GM23248 (cell line): ENCODE data around the gene MXI1.
"Not testable (repeated sequence)": the region's sequence is repeated elsewhere in the genome, so short reads cannot be mapped to it uniquely, and the experiment has no call there.

Experiments used
- EZH2 ChIP-seq: fragments of 200-600 bp; sonication (generic); IDR thresholded peaks from 2 replicates; pipeline ENCODE4 v1.6.1; 2018; ENCODE audit warnings: antibody characterized with exemption, mild to moderate bottlenecking; ENCODE audit not compliant: insufficient read depth, poor library complexity, severe bottlenecking
- EZH2phosphoT487 ChIP-seq: fragments of 200-600 bp; sonication (generic); IDR thresholded peaks from 2 replicates; pipeline ENCODE4 v1.6.1; 2018; ENCODE audit warnings: antibody characterized with exemption, moderate library complexity, mild to moderate bottlenecking, low read depth; ENCODE audit not compliant: insufficient read depth

- not testable (repeated sequence) for TF ChIP-seq EZH2, EZH2phosphoT487
Measured at GRCh38 chr10:110201046-110201445, 6.4 kb upstream of the MXI1 start.
